Measurements from ENCODE around the gene CATSPER1. TPM values are rescaled to one million over a fixed set of nuclear protein-coding genes. Genes with fewer than 3 reads are reported as not detected.

CATSPER1 gene
- total and polyA plus RNA-seq, 2 of the 8 experiments (the other 6 are each of a cell fraction or from before 2014, with no cell fraction given) = not detected

GRCh38 chr11:65979261-65979759, 47.0 kb downstream of the CATSPER1 start (continued):
- no peak for TF ChIP-seq MAX (IDR thresholded peaks at IDR 0.05)
- no peak for TF ChIP-seq HDAC6 (IDR thresholded peaks at IDR 0.05; ENCODE audit: low read depth, low read length)
- no peak for TF ChIP-seq RXRA (IDR thresholded peaks at IDR 0.05; ENCODE audit: insufficient read depth, low read depth, low read length)
- no peak for TF ChIP-seq CHD2 (IDR thresholded peaks at IDR 0.05; ENCODE audit: low read length)
